ENCODE results near the gene MIGA1. TPM values are rescaled to one million over a fixed set of nuclear protein-coding genes. Genes with fewer than 3 reads are reported as not detected.
"Not testable (repeated sequence)": the region's sequence is repeated elsewhere in the genome, so short reads cannot be mapped to it uniquely, and the experiment has no call there.

MIGA1 gene
- total RNA-seq, 2 experiments from 2014 or later, result 11.5 to 12.8 TPM

GRCh38 chr1:77762072-77762476 is 17.4 kb upstream of the MIGA1 start:
- DNase-seq, result no peak
- Mint-ChIP-seq H3K27me3 (peaks cover 2% of the 10 kb centered on the region), H3K9me3 (no peaks in the 10 kb centered on the region), H3K27ac (no peak overlapping the region), H3K4me1 (peaks cover 18% of the 10 kb centered on the region), H3K36me3 (ENCODE audit: low read depth) (peaks cover 6% of the 10 kb centered on the region), H3K4me3 (no peak overlapping the region)
- CTCF ChIA-PET, result no interaction called here
- POLR2A ChIA-PET, result no interaction called here

DNA sequence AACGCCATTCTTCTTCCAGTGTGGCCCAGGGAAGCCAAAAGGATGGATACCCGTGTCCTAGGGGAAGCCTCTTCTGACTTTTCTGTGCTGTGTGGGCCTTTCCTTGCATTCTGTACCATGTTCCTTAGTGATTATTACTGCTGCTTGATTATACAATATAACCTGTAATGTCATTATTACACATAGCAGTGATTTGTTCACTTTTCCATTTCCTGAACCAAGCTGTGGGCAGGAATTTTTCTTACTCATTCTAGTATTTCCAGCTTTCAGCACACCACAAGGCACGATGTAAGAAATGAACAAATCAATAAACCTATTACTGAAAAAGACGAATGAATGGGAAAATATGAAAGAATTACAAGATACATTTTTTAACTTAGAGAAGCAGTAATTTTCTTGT is 11.4 kb upstream of the MIGA1 start:
- Mint-ChIP-seq H3K27me3 (peaks cover 2% of the 10 kb centered on the region), H3K4me1 (no peaks in the 10 kb centered on the region), H3K27ac (no peak overlapping the region), H3K4me3 (no peak overlapping the region), H3K9me3 (no peaks in the 10 kb centered on the region), H3K36me3 (ENCODE audit: low read depth) (no peaks in the 10 kb centered on the region)
- no peak for DNase-seq
- ChIA-PET CTCF (interaction anchor here (0.6 to 1.3 kb wide), 2 partner anchors 12 to 13 kb away, joined by 3 to 5 read pairs; partner anchors contain the start of gene MIGA1), POLR2A (no interaction called here)

DNA sequence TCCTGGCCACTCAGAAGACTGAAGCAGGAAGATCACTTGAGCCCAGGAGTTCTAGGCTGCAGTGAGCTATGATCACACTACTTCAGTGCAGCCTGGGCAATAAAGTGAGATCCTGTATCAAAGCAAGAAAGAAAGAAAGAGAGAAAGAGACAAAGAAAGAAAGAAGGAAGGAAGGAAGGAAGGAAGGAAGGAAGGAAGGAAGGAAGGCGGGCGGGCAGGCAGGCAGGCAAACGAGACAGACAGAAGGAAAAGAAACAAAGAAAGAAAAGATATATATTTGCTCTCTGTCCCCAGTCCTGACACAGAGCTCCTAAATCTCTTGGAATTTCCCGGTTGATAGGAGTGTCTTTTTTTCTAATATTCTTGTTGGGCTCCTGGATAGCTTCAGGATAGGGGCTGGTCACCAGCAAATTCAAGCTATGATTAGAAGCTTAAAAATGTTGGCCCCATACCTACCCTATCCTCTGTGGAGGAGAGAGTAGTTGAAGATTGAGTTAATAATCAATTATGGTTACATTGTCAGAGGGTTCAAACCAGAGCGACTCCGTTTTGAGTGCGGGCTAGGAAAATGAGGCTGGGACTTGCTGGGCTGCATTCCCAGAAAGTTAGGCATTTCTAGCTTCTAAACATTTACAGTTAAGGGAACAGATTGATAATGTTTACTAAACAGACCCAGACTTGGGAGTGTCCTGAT is 3.3 kb upstream of the MIGA1 start:
- H3K27me3 Mint-ChIP-seq, result no peaks in the 10 kb centered on the region
- POLR2A ChIA-PET, result no interaction called here

GRCh38 chr1:77781683-77782082 is 2.2 kb downstream of the MIGA1 start:
- Mint-ChIP-seq H3K27me3 (no peaks in the 10 kb centered on the region), H3K4me1 (peaks cover 34% of the 10 kb centered on the region), H3K4me3 (no peak overlapping the region), H3K9me3 (peaks cover 10% of the 10 kb centered on the region), H3K27ac (no peak overlapping the region), H3K36me3 (ENCODE audit: low read depth) (peaks cover 34% of the 10 kb centered on the region)
- DNase-seq, result no peak
- CTCF ChIA-PET, result no interaction called here
- POLR2A ChIA-PET, result no interaction called here

More for the DNA sequence above, 3.3 kb upstream of the MIGA1 start:
- H3K9me3 Mint-ChIP-seq, result no peaks in the 10 kb centered on the region
- H3K4me3 Mint-ChIP-seq, result no peak overlapping the region
- no peak overlapping the region for H3K27ac Mint-ChIP-seq
- CTCF ChIA-PET, result interaction anchor here (0.5 to 0.7 kb wide), 2 partner anchors 92 to 200 kb away, joined by 3 read pairs; no protein-coding TSS in a partner anchor
- H3K4me1 Mint-ChIP-seq, result peaks cover 23% of the 10 kb centered on the region
- no peaks in the 10 kb centered on the region for H3K36me3 Mint-ChIP-seq (ENCODE audit: low read depth)
- no peak for DNase-seq

- Mint-ChIP-seq H3K27ac (no peak overlapping the region), H3K4me3 (no peak overlapping the region), H3K9me3 (peaks cover 12% of the 10 kb centered on the region), H3K27me3 (no peaks in the 10 kb centered on the region), H3K4me1 (peaks cover 34% of the 10 kb centered on the region), H3K36me3 (ENCODE audit: low read depth) (peaks cover 45% of the 10 kb centered on the region)
- CTCF ChIA-PET, result no interaction called here
- POLR2A ChIA-PET, result no interaction called here
- DNase-seq, result no peak
Measured at GRCh38 chr1:77783141-77783540, 3.7 kb downstream of the MIGA1 start.

DNA sequence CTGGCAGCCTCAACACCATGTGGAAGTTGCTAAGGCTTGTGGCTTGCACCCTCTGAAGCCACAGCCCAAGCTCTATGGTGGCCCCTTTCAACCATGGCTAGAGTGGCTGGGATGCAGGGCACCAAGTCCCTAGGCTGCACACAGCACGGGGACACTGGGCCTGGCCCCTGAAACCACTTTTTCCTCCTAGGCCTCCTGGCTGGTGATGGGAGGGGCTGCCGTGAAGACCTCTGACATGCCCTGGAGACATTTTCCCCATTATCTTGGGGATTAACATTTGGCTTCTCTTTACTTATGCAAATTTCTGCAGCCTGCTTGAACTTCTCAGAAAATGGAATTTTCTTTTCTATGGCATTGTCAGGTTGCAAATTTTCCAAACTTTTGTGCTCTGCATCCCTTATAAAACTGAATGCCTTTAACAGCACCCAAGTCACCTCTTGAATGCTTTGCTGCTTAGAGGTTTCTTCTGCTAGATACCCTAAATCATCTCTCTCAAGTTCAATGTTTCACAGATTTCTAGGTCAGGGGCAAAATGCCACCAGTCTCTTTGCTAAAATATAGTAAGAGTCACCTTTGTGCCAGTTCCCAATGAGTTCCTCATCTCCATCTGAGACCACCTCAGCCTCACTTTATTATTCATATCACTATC is 6.8 kb downstream of the MIGA1 start:
- peaks cover 56% of the 10 kb centered on the region for H3K36me3 Mint-ChIP-seq (ENCODE audit: low read depth)
- POLR2A ChIA-PET, result not testable (repeated sequence)

GRCh38 chr1:77794550-77794949 is 15.1 kb downstream of the MIGA1 start:
- ChIA-PET CTCF (interaction anchor here (0.7 kb wide), 1 partner anchor 28 kb away, joined by 3 read pairs; no protein-coding TSS in a partner anchor), POLR2A (no interaction called here)
- Mint-ChIP-seq H3K4me1 (no peaks in the 10 kb centered on the region), H3K27ac (no peak overlapping the region), H3K27me3 (no peaks in the 10 kb centered on the region), H3K4me3 (no peak overlapping the region), H3K36me3 (ENCODE audit: low read depth) (peaks cover 22% of the 10 kb centered on the region), H3K9me3 (no peaks in the 10 kb centered on the region)
- no peak for DNase-seq

More for the DNA sequence above, 6.8 kb downstream of the MIGA1 start:
- H3K4me1 Mint-ChIP-seq, result peaks cover 15% of the 10 kb centered on the region
- H3K4me3 Mint-ChIP-seq, DNase-seq, H3K27me3 Mint-ChIP-seq, CTCF ChIA-PET, H3K27ac Mint-ChIP-seq: not testable (repeated sequence)
- peaks cover 12% of the 10 kb centered on the region for H3K9me3 Mint-ChIP-seq

- Mint-ChIP-seq H3K36me3 (ENCODE audit: low read depth) (peaks cover 22% of the 10 kb centered on the region), H3K4me1 (no peaks in the 10 kb centered on the region), H3K27ac (no peak overlapping the region), H3K27me3 (no peaks in the 10 kb centered on the region), H3K9me3 (no peaks in the 10 kb centered on the region), H3K4me3 (no peak overlapping the region)
- no peak for DNase-seq
- CTCF ChIA-PET, result interaction anchor here (1.7 kb wide), 1 partner anchor 317 kb away, joined by 4 read pairs; no protein-coding TSS in a partner anchor
- POLR2A ChIA-PET, result no interaction called here
Measured at GRCh38 chr1:77796695-77797405, 17.4 kb downstream of the MIGA1 start.

- POLR2A ChIA-PET, result no interaction called here
- Mint-ChIP-seq H3K27ac (no peak overlapping the region), H3K4me3 (no peak overlapping the region), H3K4me1 (no peaks in the 10 kb centered on the region), H3K9me3 (no peaks in the 10 kb centered on the region), H3K36me3 (ENCODE audit: low read depth) (peaks cover 23% of the 10 kb centered on the region), H3K27me3 (no peaks in the 10 kb centered on the region)
- no peak for DNase-seq
- CTCF ChIA-PET, result interaction anchor here (0.9 to 1.7 kb wide), 2 partner anchors 18 to 316 kb away, joined by 3 to 4 read pairs; no protein-coding TSS in a partner anchor
Measured at GRCh38 chr1:77797991-77798390, 18.5 kb downstream of the MIGA1 start.

- POLR2A ChIA-PET, result no interaction called here
- CTCF ChIA-PET, result no interaction called here
- H3K36me3 Mint-ChIP-seq (ENCODE audit: low read depth), result peaks cover 28% of the 10 kb centered on the region
Measured at GRCh38 chr1:77802026-77802425, 22.6 kb downstream of the MIGA1 start.

GRCh38 chr1:77803371-77803770 is 23.9 kb downstream of the MIGA1 start:
- CTCF ChIA-PET, result no interaction called here
- H3K27ac Mint-ChIP-seq, result no peak overlapping the region
- no peak for DNase-seq
- no peaks in the 10 kb centered on the region for H3K4me1 Mint-ChIP-seq
- no peak overlapping the region for H3K4me3 Mint-ChIP-seq
- H3K9me3 Mint-ChIP-seq, result no peaks in the 10 kb centered on the region
- no peaks in the 10 kb centered on the region for H3K27me3 Mint-ChIP-seq
- H3K36me3 Mint-ChIP-seq (ENCODE audit: low read depth), result peaks cover 32% of the 10 kb centered on the region
- POLR2A ChIA-PET, result no interaction called here

More at GRCh38 chr1:77802026-77802425, 22.6 kb downstream of the MIGA1 start:
- Mint-ChIP-seq H3K27me3 (no peaks in the 10 kb centered on the region), H3K27ac (no peak overlapping the region), H3K9me3 (no peaks in the 10 kb centered on the region), H3K4me1 (no peaks in the 10 kb centered on the region), H3K4me3 (no peak overlapping the region)
- DNase-seq, result no peak

- H3K4me3 Mint-ChIP-seq, H3K27ac Mint-ChIP-seq, POLR2A ChIA-PET, H3K9me3 Mint-ChIP-seq, DNase-seq, CTCF ChIA-PET, H3K4me1 Mint-ChIP-seq, H3K27me3 Mint-ChIP-seq: not testable (repeated sequence)
- peaks cover 41% of the 10 kb centered on the region for H3K36me3 Mint-ChIP-seq (ENCODE audit: low read depth)
Measured at GRCh38 chr1:77809787-77810462, 30.5 kb downstream of the MIGA1 start.

GRCh38 chr1:77811589-77811988 is 32.1 kb downstream of the MIGA1 start:
- peaks cover 43% of the 10 kb centered on the region for H3K36me3 Mint-ChIP-seq (ENCODE audit: low read depth)
- H3K4me1 Mint-ChIP-seq, POLR2A ChIA-PET, H3K27me3 Mint-ChIP-seq, CTCF ChIA-PET, H3K9me3 Mint-ChIP-seq, H3K4me3 Mint-ChIP-seq, H3K27ac Mint-ChIP-seq, DNase-seq: not testable (repeated sequence)
